Heart left ventricle (tissue), 13 donors: ENCODE results near the gene LRRC73.

Experiments
- CTCF ChIP-seq, 12 donors: fragments of 200-600 bp; sonication (generic) in 4 of 12; IDR thresholded peaks; one replicate each; pipeline versions ENCODE4 v1.5.0 to v1.8.0; 2018 to 2022; ENCODE audit warnings: antibody characterized with exemption in 12 of 12, mild to moderate bottlenecking in 5 of 12
- POLR2A ChIP-seq, 2 donors: fragments of 450-650 bp; IDR thresholded peaks; one replicate each; pipeline ENCODE4 v1.6.1; 2017; ENCODE audit warnings: antibody characterized with exemption in 2 of 2, mild to moderate bottlenecking in 2 of 2, moderate library complexity in 2 of 2
- donor health status: ischemic (EF 13 %, LVEDD 7.1; RV severe dilation, severe dysfunction).
- donor health status: DM: no; HTN: yes; CAD: no.
- donor health status: DM: no; HTN: no; CAD: no.
- donor health status: ischemic (EF 25% LVEDD 6.9; RV normal size, moderate dysfunction).
- donor health status: ischemic (EF 25% LVEDD 5.7; RV mildly dilated, moderate dysfunction).
- donor health status: ischemic (EF 35%, LVEDD 5.7; RV mildly dilated, moderate dysfunction).
- donor health status: nonischemic (EF 11% LVEDD 7.7; RV severe dilation, severe dysfunction).
- donor health status: DM: yes; HTN: yes; CAD: no.
- donor health status: PGD.
- donor health status: ischemic (EF 29% LVEDD 5.4; RV normal size, mild dysfunction).
- donor health status: nonischemic (EF 23%, LVEDD 6.1; RV moderate dilation, normal function).

DNA sequence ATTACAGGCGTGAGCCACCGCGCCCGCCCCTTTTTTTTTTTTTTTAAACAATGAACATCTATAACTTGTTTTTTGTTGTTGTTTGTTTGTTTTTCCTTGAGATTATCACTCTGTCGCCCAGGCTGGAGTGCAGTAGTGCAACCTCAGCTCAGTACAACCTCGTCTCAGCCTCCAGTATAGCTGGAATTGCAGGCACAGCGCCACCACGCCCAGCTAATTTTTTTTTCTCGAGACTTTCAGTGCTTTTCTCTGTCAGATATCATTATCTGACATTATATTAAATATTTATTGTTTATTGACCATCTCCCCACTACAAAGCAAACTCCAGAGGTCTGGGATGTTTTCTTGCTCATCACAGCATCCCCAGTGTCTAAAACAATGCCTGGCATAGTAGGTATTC lies 52.5 kb downstream of the LRRC73 start:
- TF ChIP-seq POLR2A (IDR thresholded peaks at IDR 0.05) = no peak
- TF ChIP-seq CTCF (IDR thresholded peaks at IDR 0.05) = no peak
